GM12801 (cell line): ENCODE data around the gene LMLN.

ENCODE experiments used
- TF ChIP-seq, protein P1 (sequence below): IDR thresholded peaks from one replicate; pipeline ENCODE4 v1.5.1; 2011; ENCODE audit warnings: control low read depth; ENCODE audit not compliant: insufficient read length; ENCODE audit errors: extremely low read depth

LMLN gene

DNA sequence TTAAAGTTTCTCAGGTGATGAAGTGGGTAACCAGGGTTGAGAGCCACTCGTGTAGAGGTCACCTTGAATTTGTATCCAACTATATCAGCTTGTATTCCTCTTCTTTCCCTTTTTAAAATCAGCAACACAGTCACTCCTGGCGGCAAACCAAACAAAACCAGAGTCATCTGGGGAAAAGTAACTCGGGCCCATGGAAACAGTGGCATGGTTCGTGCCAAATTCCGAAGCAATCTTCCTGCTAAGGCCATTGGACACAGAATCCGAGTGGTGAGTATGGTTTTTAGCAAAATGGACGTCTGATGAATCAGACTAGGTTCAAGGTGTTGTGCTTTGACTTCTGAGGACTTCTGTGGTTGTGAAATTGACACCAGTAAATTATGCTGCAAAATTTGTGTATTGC, 6.1 kb upstream of the LMLN start:
- TF ChIP-seq, protein P1, sequence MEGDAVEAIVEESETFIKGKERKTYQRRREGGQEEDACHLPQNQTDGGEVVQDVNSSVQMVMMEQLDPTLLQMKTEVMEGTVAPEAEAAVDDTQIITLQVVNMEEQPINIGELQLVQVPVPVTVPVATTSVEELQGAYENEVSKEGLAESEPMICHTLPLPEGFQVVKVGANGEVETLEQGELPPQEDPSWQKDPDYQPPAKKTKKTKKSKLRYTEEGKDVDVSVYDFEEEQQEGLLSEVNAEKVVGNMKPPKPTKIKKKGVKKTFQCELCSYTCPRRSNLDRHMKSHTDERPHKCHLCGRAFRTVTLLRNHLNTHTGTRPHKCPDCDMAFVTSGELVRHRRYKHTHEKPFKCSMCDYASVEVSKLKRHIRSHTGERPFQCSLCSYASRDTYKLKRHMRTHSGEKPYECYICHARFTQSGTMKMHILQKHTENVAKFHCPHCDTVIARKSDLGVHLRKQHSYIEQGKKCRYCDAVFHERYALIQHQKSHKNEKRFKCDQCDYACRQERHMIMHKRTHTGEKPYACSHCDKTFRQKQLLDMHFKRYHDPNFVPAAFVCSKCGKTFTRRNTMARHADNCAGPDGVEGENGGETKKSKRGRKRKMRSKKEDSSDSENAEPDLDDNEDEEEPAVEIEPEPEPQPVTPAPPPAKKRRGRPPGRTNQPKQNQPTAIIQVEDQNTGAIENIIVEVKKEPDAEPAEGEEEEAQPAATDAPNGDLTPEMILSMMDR: no peak

DNA sequence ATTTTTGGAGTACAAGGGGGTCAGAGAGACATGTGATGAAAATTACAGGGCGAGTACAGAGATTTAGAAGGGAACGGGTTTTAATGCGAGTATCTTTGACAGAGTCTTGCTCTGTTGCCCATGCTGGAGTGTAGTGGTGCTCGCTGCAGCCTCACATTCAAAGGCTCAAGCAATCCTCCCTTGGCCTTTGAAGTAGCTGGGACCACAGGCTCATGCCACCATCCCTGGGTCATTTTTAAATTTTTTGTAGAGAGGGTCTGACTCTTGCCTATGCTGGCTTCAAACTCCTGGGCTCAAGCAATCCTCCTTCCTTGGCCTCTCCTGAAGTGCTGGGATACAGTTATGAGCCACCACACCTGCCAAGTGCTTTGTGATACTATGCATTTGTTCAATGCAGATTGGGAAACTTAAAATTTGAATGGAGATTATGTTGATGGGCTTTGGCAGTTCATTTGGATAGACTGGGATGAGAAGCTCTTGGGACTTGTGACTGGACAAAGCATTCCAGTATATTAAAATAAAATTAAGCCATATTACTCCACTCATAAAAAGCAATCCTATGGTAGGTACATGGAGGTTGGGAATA, 4.0 kb upstream of the LMLN start:
- TF ChIP-seq, protein P1: no peak

DNA sequence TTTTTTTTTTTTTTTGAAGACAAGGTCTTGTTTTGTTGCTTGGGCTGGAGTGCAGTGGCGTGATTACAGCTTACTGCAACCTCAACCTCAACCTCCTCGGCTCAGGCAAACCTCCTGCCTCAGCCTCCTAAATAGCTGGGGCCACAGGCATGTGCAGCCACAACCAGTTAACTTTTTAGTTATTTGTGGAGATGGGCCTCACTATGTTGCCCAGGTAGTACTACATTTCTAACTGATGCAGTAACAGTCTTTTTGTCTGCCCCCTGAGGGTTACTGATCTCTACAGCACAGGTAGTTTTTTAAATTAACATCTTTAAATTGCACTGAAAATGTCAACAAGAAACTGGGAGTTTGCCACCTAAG, 3.4 kb upstream of the LMLN start:
- TF ChIP-seq, protein P1: no peak

DNA sequence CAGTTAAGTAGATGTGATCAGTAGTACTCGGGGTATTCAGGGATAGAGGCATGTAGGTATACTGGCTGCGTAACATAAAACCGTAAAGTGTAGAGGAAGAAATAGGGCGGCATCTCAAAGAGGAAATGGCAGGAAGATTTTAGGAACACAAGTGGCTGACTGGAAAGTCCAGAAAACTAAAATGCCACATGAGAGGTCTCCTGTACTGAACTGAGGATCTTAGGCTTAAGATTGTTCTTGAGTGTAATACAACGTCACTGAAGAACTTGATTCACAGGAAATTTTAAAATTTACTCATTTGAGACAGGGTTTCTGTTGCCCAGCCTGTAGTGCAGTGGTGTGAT, 2.3 kb upstream of the LMLN start:
- TF ChIP-seq, protein P1: no peak

DNA sequence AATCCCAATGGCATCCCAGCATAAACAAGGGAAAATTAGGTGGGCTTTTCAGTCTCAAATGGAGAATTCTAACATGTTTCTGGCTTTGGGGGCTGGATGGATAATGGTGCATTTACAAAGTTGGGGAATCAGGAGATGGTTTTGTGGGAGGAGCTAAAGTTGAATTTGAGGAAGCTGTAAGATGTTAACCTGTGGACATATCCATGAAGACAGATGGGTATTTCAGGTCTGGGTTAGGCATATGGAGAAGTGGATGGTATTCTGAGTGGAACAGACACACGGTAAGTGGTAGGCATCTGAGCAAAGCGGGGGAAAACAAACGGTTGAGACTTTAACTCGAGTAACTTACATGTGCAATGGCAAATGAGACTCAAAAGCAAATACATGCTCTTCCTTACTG, 1.7 kb upstream of the LMLN start:
- TF ChIP-seq, protein P1: no peak

DNA sequence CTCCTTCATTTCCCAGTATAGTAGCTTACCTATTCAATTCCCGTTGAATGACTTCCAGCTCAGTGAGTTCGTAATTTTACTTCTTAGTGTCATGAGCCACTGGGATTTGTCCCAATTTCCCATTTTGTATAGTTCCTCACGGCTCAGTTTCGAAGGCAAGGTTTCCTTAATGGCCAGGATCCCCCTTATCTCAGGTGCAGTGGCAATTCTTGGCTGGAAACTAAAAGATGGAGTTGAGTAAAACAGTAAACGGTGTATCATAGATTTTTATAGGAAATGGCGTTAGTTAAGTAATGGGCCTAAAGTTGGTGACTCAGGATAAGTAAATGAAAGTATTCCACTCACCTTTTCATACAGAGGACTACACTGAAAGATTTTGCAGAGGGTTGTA, 522 bp upstream of the LMLN start:
- TF ChIP-seq, protein P1: no peak

DNA sequence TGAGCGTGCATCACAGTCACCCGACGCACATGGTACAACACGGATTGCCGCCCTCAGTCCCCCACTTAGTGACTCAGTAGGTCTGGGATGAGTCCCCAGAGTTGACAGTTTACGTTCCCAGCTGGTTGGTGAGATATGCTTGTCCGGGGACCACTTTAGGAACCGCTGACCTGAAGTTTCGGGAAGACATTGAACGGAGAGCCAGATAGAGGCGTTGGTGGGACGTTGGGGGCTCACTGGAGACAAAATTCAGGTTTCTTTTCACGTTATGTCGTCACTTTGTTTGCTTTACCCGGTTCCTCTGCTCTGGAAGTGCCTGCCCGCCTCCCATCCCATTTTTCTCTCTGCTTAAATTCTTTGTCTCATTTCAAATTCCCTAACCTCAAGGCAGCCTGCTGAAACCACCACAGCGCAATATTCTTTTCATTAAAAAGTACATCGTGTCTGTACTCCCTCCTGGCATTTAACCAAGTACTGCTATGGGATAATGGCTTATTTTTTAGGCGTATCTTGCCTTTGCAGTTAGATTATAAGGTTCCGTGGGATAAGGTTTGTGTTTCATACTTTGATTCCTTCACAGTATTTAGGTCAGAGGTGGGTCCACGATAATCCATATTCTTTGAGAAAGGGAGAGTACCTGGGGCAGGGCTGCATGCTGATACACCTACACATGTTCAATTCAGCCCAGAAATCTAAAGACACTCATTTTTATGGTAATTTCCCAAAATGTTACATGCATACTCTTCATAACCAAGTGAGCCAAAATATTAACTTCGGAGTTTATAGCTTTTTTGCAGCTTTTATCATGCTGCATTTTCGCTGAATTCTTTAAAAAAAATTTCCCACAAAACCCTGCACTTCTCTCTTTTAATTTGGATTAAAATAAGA, 921 bp downstream of the LMLN start:
- TF ChIP-seq, protein P1: no peak
